Endothelial cell of umbilical vein (primary cell): ENCODE results near the gene MLF1.

Source experiments
- EZH2 ChIP-seq: IDR thresholded peaks from 2 replicates; pipeline ENCODE4 v1.6.1; 2012; ENCODE audit warnings: borderline replicate concordance, low read depth, mild to moderate bottlenecking, moderate library complexity, low read length, inconsistent platforms; ENCODE audit not compliant: severe bottlenecking
- FOS ChIP-seq: IDR thresholded peaks from 2 replicates; pipeline ENCODE4 v1.6.1; 2011; ENCODE audit warnings: mild to moderate bottlenecking, low read length, moderate library complexity, borderline replicate concordance; ENCODE audit not compliant: insufficient read depth
- GATA2 ChIP-seq: IDR thresholded peaks from 2 replicates; pipeline ENCODE4 v1.7.0; 2011; ENCODE audit warnings: low read depth, mild to moderate bottlenecking, moderate library complexity, mixed read lengths, low read length; ENCODE audit not compliant: insufficient read length, insufficient read depth
- POLR2A ChIP-seq: IDR thresholded peaks from 2 replicates; pipeline ENCODE4 v1.6.1; 2012; ENCODE audit warnings: low read depth, mild to moderate bottlenecking, control low read depth, low read length
- POLR2AphosphoS5 ChIP-seq: IDR thresholded peaks from 2 replicates; pipeline ENCODE4 v1.6.1; 2012; ENCODE audit warnings: low read depth, mild to moderate bottlenecking, control low read depth, low read length, moderate library complexity; ENCODE audit not compliant: insufficient read depth
- TF ChIP-seq, protein P1 (sequence below), 2 donors: IDR thresholded peaks; 1 replicate in 1 of 2; 2 replicates in 1 of 2; pipeline ENCODE4 v1.5.1; 2011; ENCODE audit warnings: low read length in 2 of 2, mild to moderate bottlenecking in 2 of 2, moderate library complexity in 2 of 2, control low read depth in 1 of 2, inconsistent platforms in 1 of 2, low read depth in 1 of 2; ENCODE audit not compliant: insufficient read depth in 1 of 2; ENCODE audit errors: extremely low read depth in 1 of 2

GRCh38 chr3:158600787-158601186 is 29.8 kb downstream of the MLF1 start:
- TF ChIP-seq, protein P1, sequence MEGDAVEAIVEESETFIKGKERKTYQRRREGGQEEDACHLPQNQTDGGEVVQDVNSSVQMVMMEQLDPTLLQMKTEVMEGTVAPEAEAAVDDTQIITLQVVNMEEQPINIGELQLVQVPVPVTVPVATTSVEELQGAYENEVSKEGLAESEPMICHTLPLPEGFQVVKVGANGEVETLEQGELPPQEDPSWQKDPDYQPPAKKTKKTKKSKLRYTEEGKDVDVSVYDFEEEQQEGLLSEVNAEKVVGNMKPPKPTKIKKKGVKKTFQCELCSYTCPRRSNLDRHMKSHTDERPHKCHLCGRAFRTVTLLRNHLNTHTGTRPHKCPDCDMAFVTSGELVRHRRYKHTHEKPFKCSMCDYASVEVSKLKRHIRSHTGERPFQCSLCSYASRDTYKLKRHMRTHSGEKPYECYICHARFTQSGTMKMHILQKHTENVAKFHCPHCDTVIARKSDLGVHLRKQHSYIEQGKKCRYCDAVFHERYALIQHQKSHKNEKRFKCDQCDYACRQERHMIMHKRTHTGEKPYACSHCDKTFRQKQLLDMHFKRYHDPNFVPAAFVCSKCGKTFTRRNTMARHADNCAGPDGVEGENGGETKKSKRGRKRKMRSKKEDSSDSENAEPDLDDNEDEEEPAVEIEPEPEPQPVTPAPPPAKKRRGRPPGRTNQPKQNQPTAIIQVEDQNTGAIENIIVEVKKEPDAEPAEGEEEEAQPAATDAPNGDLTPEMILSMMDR (IDR thresholded peaks at IDR 0.05; ENCODE audit: extremely low read depth in 1 of 2, insufficient read depth in 1 of 2, low read depth in 1 of 2, low read length in 2 of 2) = no peak
- no peak for TF ChIP-seq POLR2A
- no peak for TF ChIP-seq GATA2
- no peak for TF ChIP-seq EZH2
- no peak for TF ChIP-seq POLR2AphosphoS5
- no peak for TF ChIP-seq FOS
